ENCODE measurements around the gene NTN5. TPM values are rescaled to one million over a fixed set of nuclear protein-coding genes. Genes with fewer than 3 reads are reported as not detected.

NTN5 gene
- total RNA-seq, 1 donor from 2014 or later = not detected

Other genes with a start within 250 kb of the NTN5 start
- 17.5 TPM for gene GRWD1, start 227.0 kb downstream of the NTN5 start, total RNA-seq
- gene KCNJ14, start 217.4 kb downstream of the NTN5 start, total RNA-seq = 0.32 TPM
- gene CYTH2, start 203.6 kb downstream of the NTN5 start, total RNA-seq = 46.4 TPM
- gene LMTK3, start 161.2 kb downstream of the NTN5 start, total RNA-seq = 3.0 TPM
- gene SULT2B1, start 120.8 kb downstream of the NTN5 start, total RNA-seq = 0.19 TPM
- not detected for gene SPACA4, start 66.3 kb downstream of the NTN5 start, total RNA-seq
- gene FAM83E, start 57.9 kb downstream of the NTN5 start, total RNA-seq = not detected
- 437 TPM for gene RPL18, start 53.8 kb downstream of the NTN5 start, total RNA-seq
- 8.5 TPM for gene SPHK2, start 53.5 kb downstream of the NTN5 start, total RNA-seq
- gene DBP, start 35.6 kb downstream of the NTN5 start, total RNA-seq = 4.4 TPM
- gene CA11, start 26.8 kb downstream of the NTN5 start, total RNA-seq = 6.5 TPM
- not detected for gene FUT2, start 23.0 kb upstream of the NTN5 start, total RNA-seq
- 3.2 TPM for gene MAMSTR, start 46.7 kb upstream of the NTN5 start, total RNA-seq
- 13.6 TPM for gene RASIP1, start 67.6 kb upstream of the NTN5 start, total RNA-seq
- gene IZUMO1, start 73.9 kb upstream of the NTN5 start, total RNA-seq = 0.83 TPM
- 1.6 TPM for gene FUT1, start 79.6 kb upstream of the NTN5 start, total RNA-seq
- gene FGF21, start 82.5 kb upstream of the NTN5 start, total RNA-seq = not detected
- 48.9 TPM for gene BCAT2, start 138.0 kb upstream of the NTN5 start, total RNA-seq
- 1.9 TPM for gene HSD17B14, start 163.5 kb upstream of the NTN5 start, total RNA-seq
- 106 TPM for gene PLEKHA4, start 195.6 kb upstream of the NTN5 start, total RNA-seq
- 87.0 TPM for gene PPP1R15A, start 199.4 kb upstream of the NTN5 start, total RNA-seq
- gene TULP2, start 225.7 kb upstream of the NTN5 start, total RNA-seq = 0.67 TPM
- 276 TPM for gene NUCB1, start 227.3 kb upstream of the NTN5 start, total RNA-seq

Data from cardiac septum (tissue), 1 donor.